ENCODE results near the gene C4orf50. TPM values are rescaled to one million over a fixed set of nuclear protein-coding genes. Genes with fewer than 3 reads are reported as not detected.

C4orf50 gene
- total and polyA plus RNA-seq, 2 donors (not counting 1 experiment from before 2014, with no cell fraction given), result 0.02 TPM; not detected in 1

- peaks cover 24% of the 10 kb centered on the region for H3K27me3 Mint-ChIP-seq
- ChIA-PET POLR2A (no interaction called here), CTCF (no interaction called here)
- TF ChIP-seq CTCF (IDR thresholded peaks at IDR 0.05), result no peak
- TF ChIP-seq EZH2 (IDR thresholded peaks at IDR 0.05; ENCODE audit: borderline replicate concordance, insufficient read depth, low read depth, low read length, poor library complexity, severe bottlenecking), result no peak
- Histone ChIP-seq H3K79me2 (ENCODE audit: control insufficient read depth, insufficient read depth, low read length) (no peaks in the 10 kb centered on the region), H3K36me3 (replicated peaks in 1 of 2; ENCODE audit: control extremely low read depth in 1 of 2, control insufficient read depth in 1 of 2, extremely low read depth in 1 of 2, insufficient read depth in 2 of 2, low read length in 1 of 2) (no peaks in the 10 kb centered on the region), H3K9ac (ENCODE audit: low read length) (no peak overlapping the region), H2AFZ (ENCODE audit: insufficient read depth, low read depth, low read length, poor library complexity, severe bottlenecking) (no peak overlapping the region), H3K4me2 (replicated peaks; ENCODE audit: low read depth, low read length, poor library complexity, severe bottlenecking) (no peak overlapping the region), H3K4me1 (ENCODE audit: control insufficient read depth in 2 of 2, insufficient read depth in 2 of 2, low read length in 2 of 2) (peaks cover 0 to 4% of the 10 kb centered on the region in 2 donors), H3K9me3 (ENCODE audit: control extremely low read depth in 1 of 3, control insufficient read depth in 2 of 3, insufficient read depth in 1 of 3, low read length in 2 of 3) (peaks cover 0 to 19% (median 0%) of the 10 kb centered on the region in 3 donors), H3K27me3 (replicated peaks in 1 of 4; ENCODE audit: control extremely low read depth in 1 of 4, control insufficient read depth in 3 of 4, insufficient read depth in 4 of 4, low read length in 3 of 4) (peaks cover 0 to 10% (median 2%) of the 10 kb centered on the region in 4 experiments), H3K27ac (ENCODE audit: low read length in 2 of 2) (no peak overlapping the region), H3K4me3 (ENCODE audit: control extremely low read depth in 1 of 5, extremely low read depth in 1 of 5, insufficient read depth in 1 of 5, low read depth in 2 of 5, low read length in 4 of 5) (no peak overlapping the region), H4K20me1 (ENCODE audit: control insufficient read depth, insufficient read depth, low read length, poor library complexity, severe bottlenecking) (no peaks in the 10 kb centered on the region)
- no CpG with 5 or more reads among the region's 3 CpGs for WGBS (ENCODE audit: insufficient coverage)
- ATAC-seq (ENCODE audit: low read depth), result no peak
- no peak overlapping the region for H3K27ac Mint-ChIP-seq
- H3K9me3 Mint-ChIP-seq (ENCODE audit: insufficient read depth), result no peaks in the 10 kb centered on the region
- intact Hi-C loops (cut with micrococcal nuclease), result no loop called here
- H3K4me1 Mint-ChIP-seq, result peaks cover 5% of the 10 kb centered on the region
- no peak overlapping the region for H3K4me3 Mint-ChIP-seq
- DNase-seq, result no peak
Measured at GRCh38 chr4:5922556-5922955, 95.7 kb downstream of the C4orf50 start.

- WGBS (ENCODE audit: insufficient coverage), result 65% methylated on average over 6 of the region's 6 CpGs
- H4K20me1 ChIP-seq (ENCODE audit: control insufficient read depth, insufficient read depth, low read length, poor library complexity, severe bottlenecking), result no peaks in the 10 kb centered on the region
- intact Hi-C loops (cut with micrococcal nuclease), result no loop called here
- Mint-ChIP-seq H3K27ac (no peak overlapping the region), H3K27me3 (peaks cover 24% of the 10 kb centered on the region), H3K9me3 (ENCODE audit: insufficient read depth) (no peaks in the 10 kb centered on the region), H3K4me3 (no peak overlapping the region), H3K4me1 (peaks cover 3% of the 10 kb centered on the region)
- H3K27me3 ChIP-seq (replicated peaks in 1 of 4; ENCODE audit: control extremely low read depth in 1 of 4, control insufficient read depth in 3 of 4, insufficient read depth in 4 of 4, low read length in 3 of 4), result peaks cover 0 to 10% (median 2%) of the 10 kb centered on the region in 4 experiments
- no peak overlapping the region for H3K27ac ChIP-seq (ENCODE audit: low read length in 2 of 2)
- no peak overlapping the region for H3K4me2 ChIP-seq (replicated peaks; ENCODE audit: low read depth, low read length, poor library complexity, severe bottlenecking)
- peaks cover 0 to 19% (median 0%) of the 10 kb centered on the region in 3 donors for H3K9me3 ChIP-seq (ENCODE audit: control extremely low read depth in 1 of 3, control insufficient read depth in 2 of 3, insufficient read depth in 1 of 3, low read length in 2 of 3)
- no peak overlapping the region for H2AFZ ChIP-seq (ENCODE audit: insufficient read depth, low read depth, low read length, poor library complexity, severe bottlenecking)
- DNase-seq (no peak), ATAC-seq (ENCODE audit: low read depth) (no peak)
- TF ChIP-seq EZH2 (IDR thresholded peaks at IDR 0.05; ENCODE audit: borderline replicate concordance, insufficient read depth, low read depth, low read length, poor library complexity, severe bottlenecking) (no peak), CTCF (IDR thresholded peaks at IDR 0.05) (no peak)
- H3K4me1 ChIP-seq (ENCODE audit: control insufficient read depth in 2 of 2, insufficient read depth in 2 of 2, low read length in 2 of 2), result peaks cover under 1 to 9% of the 10 kb centered on the region in 2 donors
- CTCF ChIA-PET, result no interaction called here
- POLR2A ChIA-PET, result no interaction called here
- H3K36me3 ChIP-seq (replicated peaks in 1 of 2; ENCODE audit: control extremely low read depth in 1 of 2, control insufficient read depth in 1 of 2, extremely low read depth in 1 of 2, insufficient read depth in 2 of 2, low read length in 1 of 2), result no peaks in the 10 kb centered on the region
- no peaks in the 10 kb centered on the region for H3K79me2 ChIP-seq (ENCODE audit: control insufficient read depth, insufficient read depth, low read length)
- H3K4me3 ChIP-seq (ENCODE audit: control extremely low read depth in 1 of 5, extremely low read depth in 1 of 5, insufficient read depth in 1 of 5, low read depth in 2 of 5, low read length in 4 of 5), result no peak overlapping the region
- H3K9ac ChIP-seq (ENCODE audit: low read length), result no peak overlapping the region
Measured at GRCh38 chr4:5921981-5922380, 96.2 kb downstream of the C4orf50 start.
